Right renal pelvis (tissue), 4 donors: Measurements from ENCODE around the gene INCENP. TPM values are rescaled to one million over a fixed set of nuclear protein-coding genes. Genes with fewer than 3 reads are reported as not detected.
A peak's percentile ranks its signal among the peaks of the same experiment; 100 is the strongest.

Experiments used
- DNase-seq, 4 donors: peaks; one replicate each; pipeline ENCODE4 v3.0.0-alpha.2; 2013; ENCODE audit warnings: low read depth in 4 of 4, low spot score in 3 of 4, missing footprints in 1 of 4
- polyA plus RNA-seq, 4 donors: library from polyadenylated mRNA; unstranded; fragments of 120-200 nt; gene quantifications; one replicate each; pipeline ENCODE4 v1.2.1, GENCODE V29; 2013; ENCODE audit not compliant: insufficient read length in 4 of 4

The INCENP gene
- polyA plus RNA-seq, 4 donors = 34.6 to 39.1 (median 36.1) TPM

DNA sequence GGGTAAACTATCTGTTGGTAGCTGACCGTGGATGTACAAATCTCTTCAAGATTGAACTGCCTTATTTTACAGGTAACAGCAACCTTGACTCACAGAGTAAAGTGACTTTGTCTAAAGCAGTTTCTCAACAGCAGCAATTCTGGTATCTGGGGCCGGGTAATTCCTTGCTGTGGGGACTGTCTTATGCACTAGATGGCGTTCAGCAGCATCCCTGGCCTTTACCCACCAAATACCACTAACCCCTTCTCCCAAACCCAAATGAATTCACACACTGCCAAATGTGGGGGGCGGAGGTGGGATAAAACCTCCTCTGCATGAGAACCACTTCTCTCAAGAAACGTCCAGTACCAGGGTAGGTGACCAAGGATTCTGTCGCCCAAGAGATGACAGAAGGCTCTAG is 1.7 kb upstream of the INCENP start:
- no peak for DNase-seq

DNA sequence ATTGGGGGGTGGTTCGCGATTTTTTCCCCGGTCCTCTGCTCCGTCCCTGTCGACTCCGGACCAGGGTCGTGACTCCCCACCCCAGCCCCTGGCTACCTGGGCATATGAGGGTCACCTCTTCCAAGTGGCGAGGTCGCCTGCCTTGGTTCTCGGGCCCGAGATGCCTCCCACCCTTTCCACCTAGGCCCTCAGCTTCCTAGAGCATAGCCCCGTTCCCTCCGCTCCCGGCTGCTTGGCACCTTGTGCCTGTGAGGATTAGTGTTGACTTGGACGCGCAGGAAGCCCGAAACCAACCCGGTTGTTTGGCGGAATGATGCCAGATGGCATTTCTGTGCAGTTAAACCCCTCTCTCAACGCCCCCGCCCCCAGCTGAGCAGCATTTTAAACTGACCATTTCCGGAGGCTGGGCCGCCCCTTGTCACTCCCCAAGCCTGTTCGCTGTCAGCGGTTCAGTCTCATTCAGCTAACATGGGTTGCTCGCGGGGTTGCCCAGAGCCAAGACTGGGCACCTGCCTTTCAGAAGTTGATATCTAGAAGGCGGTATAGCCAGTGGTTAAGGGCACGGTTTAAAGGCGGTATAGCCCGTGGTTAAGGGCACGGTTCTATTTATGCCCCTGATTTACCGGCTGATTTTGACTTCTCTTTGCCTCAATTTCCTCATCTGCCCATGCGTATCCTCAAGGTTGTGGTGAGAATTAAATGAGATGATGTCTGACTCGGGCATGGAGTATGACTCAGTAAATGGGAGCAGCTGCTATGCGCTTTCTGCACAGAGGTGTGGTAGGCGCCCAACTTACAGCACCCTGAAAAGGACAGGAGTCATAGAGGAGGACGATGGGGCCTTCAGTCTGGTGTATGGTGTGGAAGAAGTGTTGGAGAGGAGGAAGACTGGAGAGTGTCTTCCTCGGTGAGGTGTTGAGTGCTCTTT is 639 bp downstream of the INCENP start:
- peak in 1 of 4 donors; percentile 13 for DNase-seq

DNA sequence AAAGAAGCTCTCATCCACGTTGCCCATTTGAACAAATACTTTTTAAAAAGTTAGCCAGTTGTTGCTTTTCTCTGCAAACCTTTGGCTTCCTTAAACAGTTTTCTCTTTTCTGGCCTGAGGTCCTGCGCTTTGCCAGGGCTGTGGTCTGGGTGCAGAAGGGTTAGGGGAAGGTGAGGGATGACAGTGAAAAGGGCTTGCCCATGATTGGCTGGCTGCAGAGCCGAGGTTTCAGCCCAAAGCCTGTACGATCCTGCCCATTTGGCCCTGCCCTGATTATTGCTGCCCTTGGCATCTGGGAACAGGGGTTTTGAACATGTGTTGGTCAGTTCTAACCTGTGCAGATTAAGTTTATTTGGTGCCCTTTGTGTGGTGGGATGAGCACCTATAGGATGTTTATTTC is 1.5 kb downstream of the INCENP start:
- DNase-seq = no peak

DNA sequence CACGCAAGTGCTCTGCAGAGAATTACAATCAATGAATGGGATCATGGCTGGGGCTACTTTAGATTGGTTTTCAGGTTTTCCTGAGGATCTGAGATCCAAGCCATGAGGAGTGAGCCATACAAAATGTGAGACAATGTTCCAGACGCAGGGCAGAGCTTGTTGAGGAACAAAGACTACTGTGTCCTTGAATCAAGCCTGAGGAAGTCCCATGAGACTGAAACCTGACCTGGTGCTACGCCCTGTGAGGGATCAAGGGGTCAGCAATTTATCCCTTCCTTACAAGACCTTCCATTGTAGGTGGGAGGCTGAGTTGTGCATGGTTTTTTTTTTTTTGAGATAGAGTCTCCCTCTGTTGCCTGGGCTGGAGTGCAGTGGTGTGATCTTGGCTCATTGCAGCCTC is 2.1 kb downstream of the INCENP start:
- DNase-seq = no peak

DNA sequence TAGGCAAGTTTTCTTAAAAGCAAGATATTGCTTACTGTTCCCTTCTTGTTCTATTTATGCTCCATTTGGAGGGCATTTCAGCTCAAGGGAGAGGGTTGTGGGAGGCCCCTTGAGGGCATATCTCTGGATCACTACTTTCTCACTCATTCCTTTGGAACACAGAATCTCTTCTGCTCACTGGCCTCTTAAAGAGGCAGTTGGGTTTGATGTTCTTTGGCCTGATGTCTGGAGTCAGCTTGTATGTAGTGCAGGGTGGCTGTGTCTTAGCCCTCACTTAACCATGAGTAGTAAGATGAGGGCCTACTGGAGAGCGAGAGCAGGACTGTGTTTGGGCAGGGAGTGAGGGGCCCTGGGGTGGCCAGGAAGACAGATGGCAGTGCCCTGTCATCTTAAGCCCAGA is 3.6 kb downstream of the INCENP start:
- no peak for DNase-seq

DNA sequence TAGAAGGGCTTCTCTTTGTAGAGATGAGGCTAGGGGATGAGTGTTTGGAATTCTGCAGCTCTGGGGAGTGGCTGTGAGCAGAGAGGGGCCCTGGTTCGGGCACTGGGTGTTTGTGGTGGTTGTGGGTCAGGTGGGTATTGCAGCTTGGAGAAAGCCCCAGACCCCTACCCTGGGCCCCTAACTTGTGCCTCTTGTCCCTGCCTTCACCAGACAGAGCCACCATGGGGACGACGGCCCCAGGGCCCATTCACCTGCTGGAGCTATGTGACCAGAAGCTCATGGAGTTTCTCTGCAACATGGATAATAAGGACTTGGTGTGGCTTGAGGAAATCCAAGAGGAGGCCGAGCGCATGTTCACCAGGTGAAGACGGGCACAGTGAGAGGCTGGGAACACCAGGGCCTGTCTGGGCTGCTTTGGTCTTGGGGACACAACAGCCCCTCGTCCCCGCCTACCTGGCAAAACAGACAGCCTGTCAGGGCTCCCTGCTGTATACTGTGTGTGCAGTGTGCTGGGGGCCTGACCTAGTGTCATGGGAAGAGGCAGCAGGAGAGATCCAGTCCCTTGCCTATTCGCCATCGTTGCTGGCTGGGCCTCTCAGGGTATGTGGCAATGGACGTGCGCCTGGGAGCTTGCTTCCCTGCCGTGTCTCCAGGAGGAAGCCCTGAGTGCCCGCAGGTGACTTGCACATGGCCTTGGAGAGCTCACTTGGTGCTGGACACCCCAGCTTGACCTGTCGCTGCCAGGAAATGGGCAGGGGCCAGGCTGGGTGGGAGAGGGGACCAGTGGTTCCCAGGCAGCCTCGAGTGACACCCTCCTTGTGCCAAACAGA is 4.3 kb downstream of the INCENP start:
- DNase-seq = no peak

DNA sequence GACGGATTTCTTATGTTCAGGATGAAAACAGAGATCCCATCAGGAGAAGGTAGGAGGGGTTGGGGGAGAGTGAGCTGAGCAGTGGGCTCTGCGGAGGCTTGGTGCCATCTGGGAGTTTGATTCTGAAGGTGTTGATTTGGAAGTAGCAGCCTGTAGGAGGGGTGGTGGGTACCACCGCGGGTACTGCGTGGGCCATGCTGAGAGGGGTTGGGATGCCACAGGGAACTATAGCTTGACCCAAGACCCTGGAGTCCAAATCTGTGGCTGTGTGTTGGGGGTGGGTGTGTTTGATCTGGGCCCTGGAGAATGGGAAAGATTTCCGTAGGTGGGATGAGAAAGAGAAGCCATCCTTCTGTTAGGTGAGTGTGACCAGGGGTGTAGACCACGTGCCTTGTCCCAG is 5.0 kb downstream of the INCENP start:
- no peak for DNase-seq

DNA sequence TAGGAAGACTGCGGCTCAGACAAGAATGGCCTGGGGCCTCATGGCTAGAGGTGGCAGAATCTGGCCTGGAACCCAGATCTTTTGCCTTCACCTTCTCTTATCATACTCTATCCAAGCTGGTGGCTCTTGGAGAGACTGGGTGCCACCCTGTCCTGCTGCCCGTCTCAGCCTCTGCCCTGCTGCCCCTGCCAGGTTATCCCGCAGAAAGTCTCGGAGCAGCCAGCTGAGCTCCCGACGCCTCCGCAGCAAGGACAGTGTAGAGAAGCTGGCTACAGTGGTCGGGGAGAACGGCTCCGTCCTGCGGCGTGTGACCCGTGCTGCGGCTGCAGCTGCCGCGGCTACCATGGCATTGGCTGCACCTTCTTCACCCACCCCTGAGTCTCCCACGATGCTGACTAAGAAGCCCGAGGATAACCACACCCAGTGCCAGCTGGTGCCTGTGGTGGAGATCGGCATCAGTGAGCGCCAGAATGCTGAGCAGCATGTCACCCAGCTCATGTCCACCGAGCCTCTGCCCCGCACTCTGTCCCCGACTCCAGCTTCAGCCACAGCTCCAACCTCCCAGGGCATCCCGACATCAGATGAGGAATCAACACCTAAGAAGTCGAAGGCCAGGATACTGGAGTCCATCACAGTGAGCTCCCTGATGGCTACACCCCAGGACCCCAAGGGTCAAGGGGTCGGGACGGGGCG is 5.9 kb downstream of the INCENP start:
- DNase-seq = no peak

DNA sequence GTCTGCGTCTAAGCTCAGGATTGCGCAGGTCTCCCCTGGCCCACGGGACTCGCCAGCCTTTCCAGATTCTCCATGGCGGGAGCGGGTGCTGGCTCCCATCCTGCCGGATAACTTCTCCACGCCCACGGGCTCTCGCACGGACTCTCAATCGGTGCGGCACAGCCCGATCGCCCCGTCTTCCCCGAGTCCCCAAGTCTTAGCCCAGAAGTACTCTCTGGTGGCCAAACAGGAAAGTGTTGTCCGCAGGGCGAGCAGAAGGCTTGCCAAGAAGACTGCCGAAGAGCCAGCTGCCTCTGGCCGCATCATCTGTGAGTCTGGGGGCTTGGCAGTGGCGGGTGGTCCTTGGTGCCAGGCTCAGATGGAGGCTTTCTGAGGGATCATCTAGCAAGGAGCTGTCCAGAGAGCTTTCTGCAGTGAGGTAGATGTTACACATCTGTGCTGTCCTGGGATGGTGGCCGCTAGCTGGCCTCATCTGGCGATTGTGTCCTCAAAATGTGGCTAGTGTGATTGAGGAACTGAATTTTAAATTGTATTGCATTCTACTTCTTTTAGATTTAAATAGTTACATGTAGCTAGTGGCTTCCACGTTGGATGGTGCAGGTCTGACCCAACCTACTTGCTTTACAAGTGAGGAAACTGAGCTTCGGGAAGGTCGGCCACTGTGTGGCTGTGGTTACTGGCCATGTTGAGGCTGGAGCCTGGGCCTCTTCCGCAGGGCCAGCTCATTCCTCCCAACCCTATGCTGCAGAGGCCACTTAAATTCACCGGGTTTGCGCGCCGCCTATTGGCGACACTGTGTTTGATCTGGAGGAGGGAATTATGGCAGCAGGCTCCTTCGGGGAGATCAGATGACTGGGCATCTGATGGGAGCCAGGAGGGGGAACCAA is 6.7 kb downstream of the INCENP start:
- no peak for DNase-seq

DNA sequence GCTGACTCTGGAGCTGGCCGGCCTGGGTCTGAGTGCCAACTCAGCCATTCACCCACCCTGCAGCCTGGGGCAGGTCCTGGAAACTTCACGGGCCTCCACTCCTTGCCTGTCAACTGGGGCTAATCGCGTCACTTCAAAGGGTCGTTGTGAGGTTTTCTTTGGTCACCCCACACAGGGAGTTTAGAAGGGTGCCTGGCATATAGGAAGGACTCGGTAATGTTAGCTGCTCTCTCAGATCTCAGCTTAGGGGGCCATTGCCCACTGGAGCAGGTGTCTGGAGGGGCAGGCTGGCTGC is 7.3 kb downstream of the INCENP start:
- DNase-seq = no peak

DNA sequence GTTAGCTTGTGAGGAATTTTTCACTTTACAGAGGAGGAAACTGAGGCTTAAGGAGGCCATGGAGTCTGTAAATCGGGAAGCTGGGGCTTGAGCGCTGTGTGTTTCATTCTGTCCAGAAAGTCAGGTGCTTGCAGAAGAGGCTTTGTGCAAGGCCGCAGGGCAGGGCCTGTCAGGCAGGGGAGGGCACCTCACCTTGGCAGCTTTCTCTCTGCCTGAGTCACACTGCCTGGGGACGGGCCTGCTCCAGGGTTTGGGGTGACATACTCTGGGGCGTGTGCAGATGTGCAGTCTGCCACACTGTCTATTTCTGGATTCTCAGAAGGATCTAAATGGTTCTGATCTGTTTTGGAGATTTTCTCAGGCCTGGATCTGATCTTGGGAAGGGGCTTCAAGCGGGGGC is 8.4 kb downstream of the INCENP start:
- DNase-seq = no peak

DNA sequence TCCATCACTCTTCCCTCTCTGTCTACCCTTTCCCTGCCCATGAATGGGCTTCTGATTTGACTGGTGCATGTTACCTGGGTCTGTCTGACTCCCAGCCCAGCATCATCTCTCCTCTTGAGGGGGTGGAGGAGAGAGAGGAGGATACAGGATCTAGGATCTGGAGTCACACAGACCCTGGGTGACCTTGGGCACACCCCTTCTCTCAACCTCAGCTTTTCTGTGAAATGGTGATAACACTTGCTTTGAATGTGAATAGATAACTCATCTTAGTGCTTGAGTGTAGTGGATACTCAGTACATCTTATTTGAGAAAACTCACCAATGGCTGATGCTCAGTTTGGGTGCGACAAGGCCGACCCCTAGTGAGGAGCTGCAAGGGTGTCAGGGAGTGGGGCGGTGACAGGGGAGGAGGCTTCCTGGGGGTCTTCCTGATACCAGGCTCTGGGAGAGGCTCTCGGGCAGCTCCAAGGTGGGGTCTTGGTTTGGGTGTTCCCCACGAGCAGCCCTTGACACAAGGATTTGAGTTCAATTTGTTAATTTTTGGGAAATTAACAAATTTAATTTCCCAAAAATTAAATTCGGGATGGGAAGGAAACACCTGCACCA is 9.0 kb downstream of the INCENP start:
- no peak for DNase-seq

DNA sequence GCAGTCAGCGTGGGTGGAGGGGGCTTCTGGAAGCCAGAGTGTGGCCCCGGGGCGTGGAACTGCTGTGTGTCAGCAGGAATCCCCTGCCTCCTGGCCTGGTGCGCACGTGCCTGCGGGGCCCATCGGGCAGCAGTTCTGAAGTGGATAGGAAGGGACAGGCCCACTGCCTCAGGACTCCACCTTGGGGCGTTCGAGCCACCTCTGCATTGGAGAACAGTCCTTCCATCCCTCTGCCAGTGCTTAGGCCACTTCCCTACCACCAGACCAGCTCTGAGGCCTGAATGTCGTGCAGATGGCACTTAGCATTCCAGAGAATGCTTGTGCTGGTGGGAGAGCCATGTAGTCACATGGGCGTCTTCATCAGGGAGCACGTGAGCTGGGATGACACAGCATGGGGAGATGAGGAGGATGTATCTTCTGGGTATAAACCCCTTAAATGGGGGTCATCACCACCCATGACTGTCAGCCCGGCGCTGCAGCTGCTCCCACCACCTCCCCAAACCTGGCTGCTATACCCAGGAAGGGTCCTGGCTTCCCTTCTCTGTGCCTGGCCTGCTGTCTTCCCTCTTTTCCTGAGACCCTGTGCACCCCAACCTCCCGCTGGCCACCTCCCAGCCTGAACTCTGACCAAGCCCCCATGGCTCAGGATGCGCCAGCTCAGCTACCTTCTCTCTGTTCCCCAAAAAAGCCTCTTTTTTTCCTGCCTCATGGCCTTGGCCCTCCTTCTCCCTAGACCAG is 9.7 kb downstream of the INCENP start:
- no peak for DNase-seq

DNA sequence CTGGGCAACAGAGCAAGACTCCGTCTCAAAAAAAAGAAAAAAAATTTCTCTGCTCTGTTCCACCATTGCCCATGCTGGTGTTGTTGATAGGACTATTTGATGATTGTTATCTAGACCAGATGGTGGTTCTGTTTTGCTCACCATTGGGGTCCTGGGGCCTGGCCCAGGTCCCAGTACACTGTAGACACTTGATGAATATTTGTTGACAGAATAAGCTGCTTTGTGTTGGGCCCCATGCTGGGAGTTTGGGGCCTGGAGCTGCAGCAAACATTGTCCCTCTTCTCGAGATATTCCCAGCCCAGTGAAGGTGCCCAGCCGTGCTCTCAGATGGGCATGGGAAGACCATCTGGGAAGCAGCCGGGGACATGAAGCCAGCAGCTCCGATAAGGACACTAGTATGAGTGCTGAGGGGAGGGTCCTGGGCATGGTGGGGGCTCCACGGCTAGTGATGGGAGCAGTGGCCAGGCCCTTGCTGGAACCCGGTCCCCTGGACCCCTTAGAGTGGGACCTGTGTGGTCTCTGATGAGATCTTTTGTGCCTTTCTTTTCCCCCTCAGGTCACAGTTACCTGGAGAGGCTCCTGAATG is 13.6 kb downstream of the INCENP start:
- DNase-seq = no peak

DNA sequence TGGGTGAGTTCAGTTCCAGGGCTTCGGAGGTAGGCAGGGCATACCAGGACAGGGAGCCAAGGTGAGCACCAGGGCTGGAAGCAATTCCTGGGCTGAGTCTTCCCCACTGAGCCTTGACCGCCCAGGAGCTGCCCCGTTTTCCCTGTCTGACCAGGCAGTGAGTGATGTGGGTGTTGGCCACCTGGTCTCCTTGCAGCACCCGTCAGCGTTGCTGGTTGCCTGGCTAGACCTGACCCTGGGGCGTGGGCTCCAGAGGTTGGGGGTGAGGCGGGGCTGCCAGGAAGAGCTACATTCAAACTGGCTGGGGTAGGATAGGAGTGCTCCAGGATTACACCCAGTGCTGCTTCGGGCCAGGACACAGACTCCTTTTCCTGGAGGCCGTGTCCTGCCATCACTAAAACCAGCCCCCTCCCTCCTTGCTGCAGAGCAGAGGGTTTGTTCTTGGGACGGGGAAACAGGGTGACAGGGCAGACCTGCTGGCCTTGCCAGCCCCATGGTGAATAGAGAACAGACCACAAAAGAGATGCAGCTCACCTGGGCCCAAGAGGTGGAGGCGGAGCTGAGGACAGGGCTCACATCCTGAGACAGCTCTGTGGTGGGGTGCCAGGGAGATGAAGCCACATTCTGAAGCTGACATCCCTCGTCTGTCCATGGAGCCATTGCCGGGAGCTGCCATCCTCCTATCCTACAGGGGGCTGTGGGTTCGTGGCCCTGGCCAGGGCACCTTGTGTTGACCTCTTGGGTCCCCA is 14.2 kb downstream of the INCENP start:
- no peak for DNase-seq

DNA sequence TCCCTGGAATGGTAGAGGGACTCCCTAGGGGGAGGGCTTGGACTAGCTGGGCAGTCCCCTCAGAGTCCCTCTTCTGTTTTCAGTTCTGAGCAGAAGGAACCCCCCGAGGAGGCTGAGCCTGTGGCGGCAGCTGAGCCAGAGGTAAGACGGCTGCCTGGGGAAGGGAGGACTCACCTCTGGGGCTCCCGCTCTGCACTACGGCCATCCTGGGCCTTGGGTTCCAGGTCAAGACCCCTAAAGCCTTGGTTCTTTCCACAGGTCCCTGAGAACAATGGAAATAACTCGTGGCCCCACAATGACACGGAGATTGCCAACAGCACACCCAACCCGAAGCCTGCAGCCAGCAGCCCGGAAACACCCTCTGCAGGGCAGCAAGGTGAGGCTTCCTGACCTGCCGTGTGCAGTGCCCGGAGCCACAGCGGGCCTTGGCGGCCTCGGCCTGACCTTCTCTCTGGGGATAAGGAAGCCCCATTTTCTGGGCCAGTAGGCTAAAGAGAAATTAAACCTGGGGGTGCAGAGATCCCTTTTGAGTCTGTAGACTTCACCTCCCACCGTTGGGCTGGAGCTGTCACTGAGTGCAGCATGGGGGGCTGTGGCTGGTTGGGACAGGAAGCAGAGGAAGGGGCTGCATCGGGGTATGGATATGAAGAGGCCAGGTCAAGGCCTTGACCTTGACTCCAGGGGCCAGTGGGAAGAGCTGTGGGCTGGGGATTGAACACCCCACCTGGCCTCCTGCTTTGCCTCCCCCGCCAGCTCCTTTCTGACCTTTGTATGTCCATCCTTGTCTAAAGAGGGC is 15.0 kb downstream of the INCENP start:
- no peak for DNase-seq

DNA sequence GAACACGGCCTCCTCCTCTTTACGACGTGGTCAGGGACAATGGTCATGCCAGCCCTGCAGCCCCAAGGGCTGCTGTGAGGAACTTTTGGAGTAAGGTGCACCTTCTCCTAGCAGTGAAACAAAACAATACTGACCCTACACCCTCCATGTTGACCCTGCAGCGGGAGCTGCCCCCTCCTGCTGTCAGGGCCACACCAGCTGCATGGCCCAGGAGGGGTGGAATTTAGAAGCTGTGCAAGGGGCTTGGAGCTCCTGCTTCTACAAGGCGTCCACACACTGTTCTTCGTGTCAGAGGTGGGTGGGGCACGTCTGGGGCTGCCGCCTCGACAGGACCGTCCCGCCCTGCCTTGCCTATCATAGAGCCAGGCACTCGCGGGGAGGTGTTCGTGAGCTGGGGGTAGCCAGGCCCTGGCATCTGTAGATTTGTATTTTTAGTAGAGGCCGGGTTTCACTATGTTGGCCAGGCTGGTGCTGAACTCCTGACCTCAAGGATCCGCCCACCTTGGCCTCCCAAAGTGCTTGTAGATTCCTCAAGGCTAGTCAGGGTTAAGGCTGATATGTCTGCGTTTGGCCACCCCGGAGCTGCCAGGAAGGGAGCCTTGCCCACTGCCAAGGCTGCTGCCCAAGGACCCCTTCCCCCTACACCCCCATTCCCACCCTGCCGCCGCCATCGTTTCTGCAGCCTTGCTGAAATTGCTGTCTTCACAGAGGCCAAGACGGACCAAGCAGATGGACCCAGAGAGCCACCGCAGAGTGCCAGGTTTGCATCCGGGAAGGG is 15.9 kb downstream of the INCENP start:
- DNase-seq = no peak
